ENCODE data around the gene PDAP1.

DNA sequence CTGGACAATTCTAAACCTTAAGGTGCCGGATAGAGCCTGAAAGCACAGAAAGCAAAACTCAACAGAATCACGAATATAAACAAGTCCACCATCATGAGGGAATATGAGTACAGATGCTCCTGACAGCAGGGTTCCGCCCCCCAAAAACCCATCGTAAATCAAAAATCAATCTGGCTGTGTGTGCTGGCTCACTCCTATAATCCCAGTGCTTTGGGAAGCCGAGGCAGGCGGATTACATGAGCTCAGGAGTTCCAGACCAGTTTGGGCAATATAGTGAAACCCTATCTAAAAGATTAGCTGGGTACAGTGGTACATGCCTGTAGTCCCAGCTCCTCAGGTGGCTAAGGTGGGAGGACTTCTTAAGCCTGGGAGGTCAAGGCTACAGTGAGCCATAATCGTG is 12.6 kb upstream of the PDAP1 start:
- no peak for TF ChIP-seq POLR2A (IDR thresholded peaks at IDR 0.05; ENCODE audit: extremely low read depth, insufficient read length)
- TF ChIP-seq, protein P1, sequence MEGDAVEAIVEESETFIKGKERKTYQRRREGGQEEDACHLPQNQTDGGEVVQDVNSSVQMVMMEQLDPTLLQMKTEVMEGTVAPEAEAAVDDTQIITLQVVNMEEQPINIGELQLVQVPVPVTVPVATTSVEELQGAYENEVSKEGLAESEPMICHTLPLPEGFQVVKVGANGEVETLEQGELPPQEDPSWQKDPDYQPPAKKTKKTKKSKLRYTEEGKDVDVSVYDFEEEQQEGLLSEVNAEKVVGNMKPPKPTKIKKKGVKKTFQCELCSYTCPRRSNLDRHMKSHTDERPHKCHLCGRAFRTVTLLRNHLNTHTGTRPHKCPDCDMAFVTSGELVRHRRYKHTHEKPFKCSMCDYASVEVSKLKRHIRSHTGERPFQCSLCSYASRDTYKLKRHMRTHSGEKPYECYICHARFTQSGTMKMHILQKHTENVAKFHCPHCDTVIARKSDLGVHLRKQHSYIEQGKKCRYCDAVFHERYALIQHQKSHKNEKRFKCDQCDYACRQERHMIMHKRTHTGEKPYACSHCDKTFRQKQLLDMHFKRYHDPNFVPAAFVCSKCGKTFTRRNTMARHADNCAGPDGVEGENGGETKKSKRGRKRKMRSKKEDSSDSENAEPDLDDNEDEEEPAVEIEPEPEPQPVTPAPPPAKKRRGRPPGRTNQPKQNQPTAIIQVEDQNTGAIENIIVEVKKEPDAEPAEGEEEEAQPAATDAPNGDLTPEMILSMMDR (IDR thresholded peaks at IDR 0.05; ENCODE audit: low read depth, low read length): no peak
